Right lobe of liver (tissue), 6 donors: ENCODE measurements around the gene NOTCH1. TPM values are rescaled to one million over a fixed set of nuclear protein-coding genes. Genes with fewer than 3 reads are reported as not detected.

Source experiments
- ATAC-seq, 4 donors: fragments of 200-7000 bp; cut with Tn5 transposase; one replicate each; pipeline ENCODE4 v1.9.1; 2020; ENCODE audit warnings: mild to moderate bottlenecking in 4 of 4, moderate library complexity in 4 of 4
- DNase-seq, 3 donors: peaks; one replicate each; pipeline ENCODE4 v3.0.0-alpha.2; 2020
- H3K27ac ChIP-seq, 3 donors: fragments of 200-600 bp; one replicate each; pipeline ENCODE4 v1.8.0; 2022
- H3K27me3 ChIP-seq, 2 donors: fragments of 200-600 bp; one replicate each; pipeline ENCODE4 v1.8.0; 2022
- H3K36me3 ChIP-seq, 4 donors: fragments of 200-600 bp; sonication (generic) in 1 of 4; one replicate each; pipeline versions ENCODE4 v1.5.1 to v1.8.0; 2017 to 2022; ENCODE audit warnings: control low read depth in 1 of 4
- H3K4me1 ChIP-seq, 4 donors: fragments of 200-600 bp; sonication (generic) in 1 of 4; one replicate each; pipeline versions ENCODE4 v1.5.1 to v1.8.0; 2017 to 2022; ENCODE audit warnings: control low read depth in 1 of 4
- H3K4me3 ChIP-seq, 3 donors: fragments of 200-600 bp; one replicate each; pipeline ENCODE4 v1.8.0; 2022
- H3K9me3 ChIP-seq, 4 donors: fragments of 200-600 bp; sonication (generic) in 1 of 4; one replicate each; pipeline versions ENCODE4 v1.5.1 to v1.8.0; 2017 to 2022; ENCODE audit warnings: control low read depth in 1 of 4
- POLR2A ChIP-seq: fragments of 450-650 bp; IDR thresholded peaks from one replicate; pipeline ENCODE4 v1.6.1; 2017; ENCODE audit warnings: antibody characterized with exemption, mild to moderate bottlenecking
- WGBS: methylation state at CpG from one replicate; pipeline ENCODE4 v1.1.6; 2018; ENCODE audit warnings: low coverage, low lambda C conversion rate; ENCODE audit not compliant: insufficient coverage; ENCODE audit errors: missing lambda C conversion rate; 5-methylcytosine and 5-hydroxymethylcytosine counted together
- intact Hi-C, 2 donors: fragments of 100-400 bp; cut with DNase I; formaldehyde crosslinking; loops; one replicate each; pipeline versions ENCODE4 v1.11.2 to v1.14.1; 2022
- total RNA-seq, 6 experiments: library from RNA; depleted of rRNA in 2 of 6; stranded (reverse); fragments of >200 nt in 2 of 6; fragmentation: NEBNext Ultra II Directional in 3 of 6; extraction: Animal tissue kit (Norgen Biotek cat#: 25700) in 3 of 6; gene quantifications; one replicate each; pipeline versions ENCODE4 v1.1.0 to v1.2.4, GENCODE V29; 2016 to 2023
- TF ChIP-seq, protein P1 (sequence below), 4 donors: fragments of 200-600 bp in 3 of 4; fragments of 450-650 bp in 1 of 4; IDR thresholded peaks; one replicate each; pipeline versions ENCODE4 v1.5.1 to v1.8.0; 2016 to 2022; ENCODE audit warnings: antibody characterized with exemption in 4 of 4, mild to moderate bottlenecking in 2 of 4
- donor health status: DM: no; HTN: yes; CAD: no.
- donor health status: DM: no; HTN: no; CAD: no.
- donor health status: DM: no; HTN: no; CAD: no.
- donor health status: DM: no; HTN: yes; CAD: no.
- donor health status: DM: no; HTN: yes; CAD: no.

Gene NOTCH1
- total RNA-seq, 6 experiments from 2014 or later, result 17.4 to 26.2 (median 19.3) TPM

DNA sequence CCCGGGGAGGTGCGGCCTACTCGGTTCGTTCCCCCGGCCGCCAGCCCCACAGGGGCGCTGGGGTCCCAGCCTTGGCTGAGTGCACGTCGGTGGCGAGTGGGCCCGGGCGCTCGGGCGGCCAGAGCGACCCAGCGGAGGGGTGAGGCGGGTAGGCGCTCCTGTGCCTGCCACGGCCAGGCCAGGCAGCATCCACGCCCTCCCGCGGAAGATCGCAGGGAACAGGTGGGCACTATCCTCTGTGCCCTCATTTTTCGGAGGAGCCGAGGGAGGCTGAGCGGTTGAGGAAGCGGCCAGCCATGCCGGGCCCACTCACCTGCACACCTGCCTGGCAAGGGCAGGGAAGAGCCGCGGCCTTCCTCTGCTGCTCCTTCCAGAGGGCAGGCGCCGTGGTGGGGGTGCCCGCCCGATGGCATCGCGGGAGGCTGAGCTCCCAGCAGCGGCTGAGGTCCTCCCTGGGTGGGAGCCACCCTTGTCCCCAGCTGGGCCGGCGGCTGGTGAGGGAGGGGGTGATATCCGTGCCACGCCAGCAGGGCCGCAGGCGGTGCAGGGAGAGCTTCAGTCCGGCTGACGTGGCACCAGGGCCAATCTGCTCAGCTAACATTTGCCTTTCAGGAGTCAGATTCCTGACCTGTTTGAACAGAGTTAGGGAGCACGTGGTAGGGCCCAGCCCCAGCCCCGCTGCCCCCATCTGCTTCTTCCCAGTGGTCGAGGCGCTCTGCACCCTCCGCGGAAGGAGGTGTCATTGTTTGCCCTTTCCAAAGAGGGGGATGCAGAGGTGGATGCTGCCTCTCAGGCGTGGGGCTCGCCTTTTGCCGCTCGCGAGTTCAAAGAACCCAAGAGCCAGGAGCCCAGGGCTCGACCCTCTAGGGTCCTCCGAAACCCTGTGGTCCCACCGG lies 61.4 kb downstream of the NOTCH1 start:
- peak overlapping the region; percentile 93 to 97 (median 96) for H3K27ac ChIP-seq
- H3K4me3 ChIP-seq, result peak overlapping the region; percentile 68 to 86 (median 85)
- peaks cover 0 to 48% (median 22%) of the 10 kb centered on the region in 4 donors for H3K4me1 ChIP-seq
- no peaks in the 10 kb centered on the region for H3K9me3 ChIP-seq
- 10% methylated on average over 2 of the region's 59 CpGs for WGBS
- intact Hi-C loops, result loop anchor here in 1 of 2 donors (5.0 kb wide), 1 partner anchor 143 kb away; no protein-coding TSS in a partner anchor
- peak; percentile 86 for TF ChIP-seq POLR2A
- TF ChIP-seq, protein P1, sequence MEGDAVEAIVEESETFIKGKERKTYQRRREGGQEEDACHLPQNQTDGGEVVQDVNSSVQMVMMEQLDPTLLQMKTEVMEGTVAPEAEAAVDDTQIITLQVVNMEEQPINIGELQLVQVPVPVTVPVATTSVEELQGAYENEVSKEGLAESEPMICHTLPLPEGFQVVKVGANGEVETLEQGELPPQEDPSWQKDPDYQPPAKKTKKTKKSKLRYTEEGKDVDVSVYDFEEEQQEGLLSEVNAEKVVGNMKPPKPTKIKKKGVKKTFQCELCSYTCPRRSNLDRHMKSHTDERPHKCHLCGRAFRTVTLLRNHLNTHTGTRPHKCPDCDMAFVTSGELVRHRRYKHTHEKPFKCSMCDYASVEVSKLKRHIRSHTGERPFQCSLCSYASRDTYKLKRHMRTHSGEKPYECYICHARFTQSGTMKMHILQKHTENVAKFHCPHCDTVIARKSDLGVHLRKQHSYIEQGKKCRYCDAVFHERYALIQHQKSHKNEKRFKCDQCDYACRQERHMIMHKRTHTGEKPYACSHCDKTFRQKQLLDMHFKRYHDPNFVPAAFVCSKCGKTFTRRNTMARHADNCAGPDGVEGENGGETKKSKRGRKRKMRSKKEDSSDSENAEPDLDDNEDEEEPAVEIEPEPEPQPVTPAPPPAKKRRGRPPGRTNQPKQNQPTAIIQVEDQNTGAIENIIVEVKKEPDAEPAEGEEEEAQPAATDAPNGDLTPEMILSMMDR (IDR thresholded peaks at IDR 0.05), result peak in 1 of 4 donors; percentile 2
- H3K27me3 ChIP-seq, result no peaks in the 10 kb centered on the region
- H3K36me3 ChIP-seq, result peaks cover 0 to 8% (median 0%) of the 10 kb centered on the region in 4 donors
- peak; percentile 4 to 27 (median 18) for ATAC-seq
- DNase-seq, result peak; percentile 78 to 84 (median 83)

DNA sequence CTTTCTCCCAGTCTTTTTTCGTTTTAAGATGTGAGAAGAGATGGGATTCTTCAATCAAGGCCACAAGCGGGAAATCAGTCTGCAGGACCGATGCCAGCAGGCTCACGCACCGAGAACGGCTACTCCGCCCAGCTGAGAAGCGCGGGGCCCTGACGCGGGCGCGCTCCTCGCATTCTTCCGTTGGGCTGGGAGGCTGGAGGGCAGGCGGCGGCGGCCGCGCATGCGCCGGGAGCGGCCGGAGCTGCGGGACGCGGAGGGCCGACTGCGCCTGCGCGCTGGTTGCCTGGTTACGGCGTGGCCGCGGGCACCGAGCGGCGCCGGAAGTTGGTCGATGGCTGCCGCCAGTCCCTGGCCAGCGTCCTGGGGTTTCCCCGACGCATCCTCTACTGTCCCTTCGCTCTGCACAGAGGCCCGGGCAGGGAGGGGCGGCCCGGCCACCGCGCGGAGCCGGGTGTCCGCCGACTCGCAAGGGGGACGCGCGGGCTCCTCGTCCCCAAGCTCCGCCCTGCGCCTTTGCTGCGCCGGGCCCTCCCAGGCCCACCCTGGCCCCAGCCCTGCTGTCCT lies 62.2 kb downstream of the NOTCH1 start:
- DNase-seq (peak; percentile 95 to 96 (median 96)), ATAC-seq (peak; percentile 27 to 53 (median 36))
- H3K4me1 ChIP-seq, result peaks cover 0 to 48% (median 21%) of the 10 kb centered on the region in 4 donors
- peak overlapping the region; percentile 93 to 97 (median 96) for H3K27ac ChIP-seq
- no peaks in the 10 kb centered on the region for H3K9me3 ChIP-seq
- no peaks in the 10 kb centered on the region for H3K27me3 ChIP-seq
- intact Hi-C loops, result no loop called here
- peaks cover 0 to 8% (median 0%) of the 10 kb centered on the region in 4 donors for H3K36me3 ChIP-seq
- TF ChIP-seq, protein P1 (IDR thresholded peaks at IDR 0.05), result no peak
- peak; percentile 80 for TF ChIP-seq POLR2A
- WGBS, result 0% methylated on average over 10 of the region's 63 CpGs
- H3K4me3 ChIP-seq, result peak overlapping the region; percentile 68 to 86 (median 85)

DNA sequence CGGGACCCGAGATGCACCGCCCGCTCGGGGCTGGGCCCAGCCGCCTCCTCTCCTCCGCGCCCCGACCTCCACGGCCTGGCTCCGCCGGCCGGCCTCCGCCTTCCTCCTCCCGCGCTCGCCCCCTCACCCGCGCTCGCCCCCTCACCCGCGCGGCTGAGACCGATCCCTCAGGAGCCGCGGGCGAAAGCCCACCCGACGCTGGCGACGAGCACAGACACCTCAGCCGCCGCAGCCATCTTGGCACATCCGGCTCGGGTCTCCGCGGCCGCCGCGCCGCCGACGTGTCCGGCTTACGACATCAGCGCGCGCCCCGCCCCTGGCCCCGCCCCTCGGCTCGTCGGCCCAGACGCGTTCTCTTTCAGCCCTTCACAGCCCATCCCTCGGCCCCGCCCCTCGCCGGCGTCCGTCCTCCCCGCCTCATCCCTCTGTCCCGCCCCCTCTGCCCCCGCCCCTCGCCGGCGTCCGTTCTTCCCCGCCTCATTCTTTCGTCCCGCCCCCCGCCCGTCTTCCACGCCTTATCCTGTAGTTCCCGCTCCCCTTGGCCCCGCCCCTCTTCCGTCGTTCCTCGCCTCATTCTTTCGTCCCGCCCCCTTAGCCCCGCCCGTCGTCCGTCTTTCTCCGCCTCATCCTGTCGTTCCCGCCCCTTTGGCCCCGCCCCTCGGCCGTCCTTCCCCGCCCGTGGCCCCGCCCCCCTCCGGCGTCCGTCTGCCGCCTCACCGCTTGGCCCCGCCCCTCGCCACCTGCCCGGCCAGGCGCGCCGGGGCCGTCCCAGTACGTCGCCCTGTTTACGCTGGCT lies 62.9 kb downstream of the NOTCH1 start, which contains the start of gene SEC16A:
TSS of gene SEC16A (minus strand) at position 248 of the 796 bp plus-strand sequence. CDS start 5,425 bp downstream, outside the sequence.
- H3K4me1 ChIP-seq, result peaks cover 0 to 42% (median 18%) of the 10 kb centered on the region in 4 donors
- WGBS, result 2% methylated on average over 68 of the region's 109 CpGs

More for the DNA sequence above, 62.9 kb downstream of the NOTCH1 start, which contains the start of gene SEC16A:
- Histone ChIP-seq H3K36me3 (peaks cover 0 to 13% (median 0%) of the 10 kb centered on the region in 4 donors), H3K27ac (peak within 1 kb of the TSS; percentile 93 to 98 (median 97)), H3K27me3 (no peaks in the 10 kb centered on the region), H3K4me3 (peak within 1 kb of the TSS; percentile 95 to 100 (median 97)), H3K9me3 (no peaks in the 10 kb centered on the region)
- ATAC-seq (peak; percentile 69 to 81 (median 75)), DNase-seq (peak; percentile 100)
- TF ChIP-seq, protein P1 (IDR thresholded peaks at IDR 0.05), result no peak
- peak; percentile 89 for TF ChIP-seq POLR2A
- intact Hi-C loops, result no loop called here
